ENCODE data around the gene ELF2.
"Not testable (repeated sequence)": the region's sequence is repeated elsewhere in the genome, so short reads cannot be mapped to it uniquely, and the experiment has no call there.

The ELF2 gene

GRCh38 chr4:139028191-139028661 lies 148.8 kb downstream of the ELF2 start:
- peaks cover 4% of the 10 kb centered on the region for H3K36me3 ChIP-seq (ENCODE audit: insufficient read depth, low read length)
- no peak overlapping the region for H3K27ac ChIP-seq (ENCODE audit: low read depth, low read length)
- no peak overlapping the region for H3K4me3 ChIP-seq (ENCODE audit: low read depth in 1 of 2, low read length in 2 of 2)
- no peaks in the 10 kb centered on the region for H3K27me3 ChIP-seq (ENCODE audit: control insufficient read depth in 1 of 2, insufficient read depth in 2 of 2, low read length in 2 of 2)
- H3K9ac ChIP-seq (ENCODE audit: low read length), result no peak overlapping the region
- H3K9me3 ChIP-seq (ENCODE audit: low read length), result no peaks in the 10 kb centered on the region
- peaks cover 5% of the 10 kb centered on the region for H3K4me1 ChIP-seq (ENCODE audit: insufficient read depth, low read length)

GRCh38 chr4:139027776-139028175 lies 149.2 kb downstream of the ELF2 start:
- no peaks in the 10 kb centered on the region for H3K27me3 ChIP-seq (ENCODE audit: control insufficient read depth in 1 of 2, insufficient read depth in 2 of 2, low read length in 2 of 2)
- H3K9ac ChIP-seq (ENCODE audit: low read length), result no peak overlapping the region
- H3K9me3 ChIP-seq (ENCODE audit: low read length), result no peaks in the 10 kb centered on the region
- H3K4me1 ChIP-seq (ENCODE audit: insufficient read depth, low read length), result peaks cover 5% of the 10 kb centered on the region
- H3K27ac ChIP-seq (ENCODE audit: low read depth, low read length), result no peak overlapping the region
- H3K36me3 ChIP-seq (ENCODE audit: insufficient read depth, low read length), result peaks cover 4% of the 10 kb centered on the region
- H3K4me3 ChIP-seq (ENCODE audit: low read depth in 1 of 2, low read length in 2 of 2), result no peak overlapping the region

GRCh38 chr4:139025841-139026240 lies 151.2 kb downstream of the ELF2 start:
- Histone ChIP-seq H3K27me3 (ENCODE audit: control insufficient read depth in 1 of 2, insufficient read depth in 2 of 2, low read length in 2 of 2) (no peaks in the 10 kb centered on the region), H3K4me1 (ENCODE audit: insufficient read depth, low read length) (no peaks in the 10 kb centered on the region), H3K9me3 (ENCODE audit: low read length) (no peaks in the 10 kb centered on the region), H3K9ac (ENCODE audit: low read length) (no peak overlapping the region), H3K27ac (ENCODE audit: low read depth, low read length) (no peak overlapping the region), H3K4me3 (ENCODE audit: low read depth in 1 of 2, low read length in 2 of 2) (no peak overlapping the region), H3K36me3 (ENCODE audit: insufficient read depth, low read length) (peaks cover 4% of the 10 kb centered on the region)

- H3K27ac ChIP-seq (ENCODE audit: low read depth, low read length), result no peak overlapping the region
- H3K9me3 ChIP-seq (ENCODE audit: low read length), result no peaks in the 10 kb centered on the region
- H3K4me1 ChIP-seq (ENCODE audit: insufficient read depth, low read length), result no peaks in the 10 kb centered on the region
- H3K4me3 ChIP-seq (ENCODE audit: low read depth in 1 of 2, low read length in 2 of 2), result no peak overlapping the region
- no peak overlapping the region for H3K9ac ChIP-seq (ENCODE audit: low read length)
- H3K36me3 ChIP-seq (ENCODE audit: insufficient read depth, low read length), result peaks cover 4% of the 10 kb centered on the region
- H3K27me3 ChIP-seq (ENCODE audit: control insufficient read depth in 1 of 2, insufficient read depth in 2 of 2, low read length in 2 of 2), result no peaks in the 10 kb centered on the region
Measured at GRCh38 chr4:139024686-139025085, 152.3 kb downstream of the ELF2 start.

GRCh38 chr4:139022835-139023234 lies 154.2 kb downstream of the ELF2 start:
- H3K4me1 ChIP-seq (ENCODE audit: insufficient read depth, low read length), result no peaks in the 10 kb centered on the region
- no peak overlapping the region for H3K27ac ChIP-seq (ENCODE audit: low read depth, low read length)
- H3K9me3 ChIP-seq (ENCODE audit: low read length), result no peaks in the 10 kb centered on the region
- no peak overlapping the region for H3K4me3 ChIP-seq (ENCODE audit: low read depth in 1 of 2, low read length in 2 of 2)
- H3K27me3 ChIP-seq (ENCODE audit: control insufficient read depth in 1 of 2, insufficient read depth in 2 of 2, low read length in 2 of 2), result no peaks in the 10 kb centered on the region
- no peaks in the 10 kb centered on the region for H3K36me3 ChIP-seq (ENCODE audit: insufficient read depth, low read length)
- H3K9ac ChIP-seq (ENCODE audit: low read length), result no peak overlapping the region

GRCh38 chr4:139021071-139021470 lies 155.9 kb downstream of the ELF2 start:
- not testable (repeated sequence) for H3K27ac ChIP-seq (ENCODE audit: low read depth, low read length); H3K4me1 ChIP-seq (ENCODE audit: insufficient read depth, low read length); H3K36me3 ChIP-seq (ENCODE audit: insufficient read depth, low read length); H3K9me3 ChIP-seq (ENCODE audit: low read length); H3K27me3 ChIP-seq (ENCODE audit: control insufficient read depth in 1 of 2, insufficient read depth in 2 of 2, low read length in 2 of 2); H3K4me3 ChIP-seq (ENCODE audit: low read depth in 1 of 2, low read length in 2 of 2); H3K9ac ChIP-seq (ENCODE audit: low read length)

GRCh38 chr4:139020384-139020783 lies 156.6 kb downstream of the ELF2 start:
- Histone ChIP-seq H3K27me3 (ENCODE audit: control insufficient read depth in 1 of 2, insufficient read depth in 2 of 2, low read length in 2 of 2) (no peaks in the 10 kb centered on the region), H3K9ac (ENCODE audit: low read length) (no peak overlapping the region), H3K9me3 (ENCODE audit: low read length) (no peaks in the 10 kb centered on the region), H3K36me3 (ENCODE audit: insufficient read depth, low read length) (no peaks in the 10 kb centered on the region), H3K4me3 (ENCODE audit: low read depth in 1 of 2, low read length in 2 of 2) (no peak overlapping the region), H3K27ac (ENCODE audit: low read depth, low read length) (no peak overlapping the region), H3K4me1 (ENCODE audit: insufficient read depth, low read length) (peaks cover 5% of the 10 kb centered on the region)

- H3K4me1 ChIP-seq (ENCODE audit: insufficient read depth, low read length), result peaks cover 15% of the 10 kb centered on the region
- H3K36me3 ChIP-seq (ENCODE audit: insufficient read depth, low read length), result no peaks in the 10 kb centered on the region
- H3K4me3 ChIP-seq (ENCODE audit: low read depth in 1 of 2, low read length in 2 of 2), result no peak overlapping the region
- no peaks in the 10 kb centered on the region for H3K9me3 ChIP-seq (ENCODE audit: low read length)
- no peak overlapping the region for H3K27ac ChIP-seq (ENCODE audit: low read depth, low read length)
- no peak overlapping the region for H3K9ac ChIP-seq (ENCODE audit: low read length)
- H3K27me3 ChIP-seq (ENCODE audit: control insufficient read depth in 1 of 2, insufficient read depth in 2 of 2, low read length in 2 of 2), result no peaks in the 10 kb centered on the region
Measured at GRCh38 chr4:139018971-139019758, 157.9 kb downstream of the ELF2 start.

- Histone ChIP-seq H3K27ac (ENCODE audit: low read depth, low read length) (no peak overlapping the region), H3K4me1 (ENCODE audit: insufficient read depth, low read length) (peaks cover 16% of the 10 kb centered on the region), H3K9ac (ENCODE audit: low read length) (no peak overlapping the region), H3K9me3 (ENCODE audit: low read length) (no peaks in the 10 kb centered on the region), H3K36me3 (ENCODE audit: insufficient read depth, low read length) (no peaks in the 10 kb centered on the region), H3K27me3 (ENCODE audit: control insufficient read depth in 1 of 2, insufficient read depth in 2 of 2, low read length in 2 of 2) (no peaks in the 10 kb centered on the region), H3K4me3 (ENCODE audit: low read depth in 1 of 2, low read length in 2 of 2) (no peak overlapping the region)
Measured at GRCh38 chr4:139018501-139018900, 158.5 kb downstream of the ELF2 start.

GRCh38 chr4:139017861-139018260 lies 159.2 kb downstream of the ELF2 start:
- Histone ChIP-seq H3K4me3 (ENCODE audit: low read depth in 1 of 2, low read length in 2 of 2) (no peak overlapping the region), H3K9me3 (ENCODE audit: low read length) (no peaks in the 10 kb centered on the region), H3K36me3 (ENCODE audit: insufficient read depth, low read length) (no peaks in the 10 kb centered on the region), H3K27ac (ENCODE audit: low read depth, low read length) (no peak overlapping the region), H3K9ac (ENCODE audit: low read length) (no peak overlapping the region), H3K27me3 (ENCODE audit: control insufficient read depth in 1 of 2, insufficient read depth in 2 of 2, low read length in 2 of 2) (no peaks in the 10 kb centered on the region), H3K4me1 (ENCODE audit: insufficient read depth, low read length) (peaks cover 16% of the 10 kb centered on the region)

- Histone ChIP-seq H3K4me1 (ENCODE audit: insufficient read depth, low read length) (peaks cover 16% of the 10 kb centered on the region), H3K27me3 (ENCODE audit: control insufficient read depth in 1 of 2, insufficient read depth in 2 of 2, low read length in 2 of 2) (no peaks in the 10 kb centered on the region), H3K9ac (ENCODE audit: low read length) (no peak overlapping the region), H3K9me3 (ENCODE audit: low read length) (no peaks in the 10 kb centered on the region), H3K4me3 (ENCODE audit: low read depth in 1 of 2, low read length in 2 of 2) (peak overlapping the region; percentile 65 to 83), H3K27ac (ENCODE audit: low read depth, low read length) (peak overlapping the region; percentile 83), H3K36me3 (ENCODE audit: insufficient read depth, low read length) (no peaks in the 10 kb centered on the region)
Measured at GRCh38 chr4:139015948-139016471, 161.0 kb downstream of the ELF2 start.

Data from muscle layer of colon (tissue), 2 donors.